ENCODE data around the gene RBBP8NL. TPM values are rescaled to one million over a fixed set of nuclear protein-coding genes. Genes with fewer than 3 reads are reported as not detected.
A peak's percentile ranks its signal among the peaks of the same experiment; 100 is the strongest.

The RBBP8NL gene
- total and polyA plus RNA-seq, 9 of the 15 experiments (the other 6 are each of a cell fraction or from before 2014, with no cell fraction given) = not detected

DNA sequence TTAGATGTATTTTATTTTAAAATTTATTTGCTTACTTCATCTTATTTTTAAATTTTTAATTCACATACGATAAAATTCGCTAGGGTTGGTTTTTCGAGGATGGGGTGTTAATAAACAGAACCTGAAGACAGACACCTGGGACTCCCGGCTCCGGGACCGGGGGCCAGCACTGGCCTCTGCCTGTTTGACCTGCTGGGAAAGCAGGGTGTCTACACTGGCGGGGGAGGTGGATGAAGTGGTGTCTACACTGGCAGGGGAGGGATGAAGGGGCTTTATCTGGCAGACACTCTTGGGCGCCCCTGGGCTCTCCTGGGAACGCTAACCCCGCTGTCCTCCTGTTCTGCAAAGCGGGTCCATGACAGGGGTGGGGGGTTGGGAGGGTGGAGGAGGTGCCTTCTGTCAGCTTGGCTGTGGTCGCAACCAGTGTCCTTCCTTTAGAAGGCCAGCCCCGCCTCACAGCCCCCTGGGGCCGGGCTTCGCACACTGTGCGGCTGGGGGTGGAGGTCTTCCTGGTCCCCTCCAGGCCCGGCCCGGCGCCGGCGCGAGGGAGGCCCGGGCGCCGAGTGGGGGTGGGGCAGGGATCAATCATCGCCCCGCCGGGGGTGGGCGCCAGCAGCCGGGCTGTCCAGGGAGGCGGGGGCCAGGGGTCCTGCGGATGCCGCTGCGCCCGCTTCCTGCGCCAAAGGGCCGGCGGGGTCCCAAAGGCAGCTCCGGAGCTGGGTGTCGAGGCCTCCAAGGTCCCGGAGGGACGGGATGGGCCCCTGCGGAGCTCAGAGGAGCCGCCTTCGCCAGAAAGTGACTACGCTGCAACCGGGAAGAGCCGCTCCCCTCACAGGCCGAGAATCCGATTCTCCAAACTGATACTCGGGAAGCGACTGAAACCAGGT lies 46.6 kb upstream of the RBBP8NL start:
- in situ Hi-C loops (cut with MboI) (no loop called here), intact Hi-C loops (cut with micrococcal nuclease) (no loop called here)
- Histone ChIP-seq H3K9me3 (replicated peaks; ENCODE audit: control insufficient read depth, insufficient read depth, low read depth, low read length) (no peaks in the 10 kb centered on the region), H3K9ac (ENCODE audit: insufficient read depth in 1 of 2, low read depth in 2 of 2, low read length in 2 of 2) (no peak overlapping the region), H2AFZ (ENCODE audit: low read depth, low read length) (no peak overlapping the region), H4K20me1 (replicated peaks; ENCODE audit: control insufficient read depth, insufficient read depth, low read length) (no peaks in the 10 kb centered on the region), H3K4me1 (replicated peaks in 1 of 2; ENCODE audit: control insufficient read depth in 2 of 2, insufficient read depth in 2 of 2, low read length in 2 of 2) (peaks cover 0 to 64% of the 10 kb centered on the region in 2 experiments; a peak in 2 of 5 replicates), H3K36me3 (ENCODE audit: control insufficient read depth, insufficient read depth, low read length) (no peaks in the 10 kb centered on the region), H3K4me3 (no peak overlapping the region), H3K4me2 (ENCODE audit: insufficient read depth, low read length) (no peak overlapping the region), H3K27ac (ENCODE audit: extremely low read depth, low read depth, low read length) (no peak overlapping the region), H3K9me1 (ENCODE audit: control insufficient read depth, insufficient read depth, low read length) (no peaks in the 10 kb centered on the region), H3K79me2 (ENCODE audit: control insufficient read depth, insufficient read depth, low read length) (no peaks in the 10 kb centered on the region), H3K27me3 (ENCODE audit: control insufficient read depth in 2 of 2, insufficient read depth in 2 of 2, low read length in 2 of 2) (peaks cover 8 to 36% of the 10 kb centered on the region in 2 experiments; a peak in 4 of 5 replicates)
- TF ChIP-seq ZEB2 (IDR thresholded peaks at IDR 0.05) (no peak), NR1H2 (CRISPR knock-in tag; IDR thresholded peaks at IDR 0.05) (no peak), ZSCAN29 (IDR thresholded peaks at IDR 0.05) (peak; percentile 74; the same call in 1 of the 2 replicates), RBM25 (IDR thresholded peaks at IDR 0.05; ENCODE audit: low read depth, low read length, severe bottlenecking) (no peak)
- TF ChIP-seq, protein P1, sequence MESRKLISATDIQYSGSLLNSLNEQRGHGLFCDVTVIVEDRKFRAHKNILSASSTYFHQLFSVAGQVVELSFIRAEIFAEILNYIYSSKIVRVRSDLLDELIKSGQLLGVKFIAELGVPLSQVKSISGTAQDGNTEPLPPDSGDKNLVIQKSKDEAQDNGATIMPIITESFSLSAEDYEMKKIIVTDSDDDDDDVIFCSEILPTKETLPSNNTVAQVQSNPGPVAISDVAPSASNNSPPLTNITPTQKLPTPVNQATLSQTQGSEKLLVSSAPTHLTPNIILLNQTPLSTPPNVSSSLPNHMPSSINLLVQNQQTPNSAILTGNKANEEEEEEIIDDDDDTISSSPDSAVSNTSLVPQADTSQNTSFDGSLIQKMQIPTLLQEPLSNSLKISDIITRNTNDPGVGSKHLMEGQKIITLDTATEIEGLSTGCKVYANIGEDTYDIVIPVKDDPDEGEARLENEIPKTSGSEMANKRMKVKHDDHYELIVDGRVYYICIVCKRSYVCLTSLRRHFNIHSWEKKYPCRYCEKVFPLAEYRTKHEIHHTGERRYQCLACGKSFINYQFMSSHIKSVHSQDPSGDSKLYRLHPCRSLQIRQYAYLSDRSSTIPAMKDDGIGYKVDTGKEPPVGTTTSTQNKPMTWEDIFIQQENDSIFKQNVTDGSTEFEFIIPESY (CRISPR knock-in tag; IDR thresholded peaks at IDR 0.05) = peak; percentile 52
- TF ChIP-seq, protein P2, sequence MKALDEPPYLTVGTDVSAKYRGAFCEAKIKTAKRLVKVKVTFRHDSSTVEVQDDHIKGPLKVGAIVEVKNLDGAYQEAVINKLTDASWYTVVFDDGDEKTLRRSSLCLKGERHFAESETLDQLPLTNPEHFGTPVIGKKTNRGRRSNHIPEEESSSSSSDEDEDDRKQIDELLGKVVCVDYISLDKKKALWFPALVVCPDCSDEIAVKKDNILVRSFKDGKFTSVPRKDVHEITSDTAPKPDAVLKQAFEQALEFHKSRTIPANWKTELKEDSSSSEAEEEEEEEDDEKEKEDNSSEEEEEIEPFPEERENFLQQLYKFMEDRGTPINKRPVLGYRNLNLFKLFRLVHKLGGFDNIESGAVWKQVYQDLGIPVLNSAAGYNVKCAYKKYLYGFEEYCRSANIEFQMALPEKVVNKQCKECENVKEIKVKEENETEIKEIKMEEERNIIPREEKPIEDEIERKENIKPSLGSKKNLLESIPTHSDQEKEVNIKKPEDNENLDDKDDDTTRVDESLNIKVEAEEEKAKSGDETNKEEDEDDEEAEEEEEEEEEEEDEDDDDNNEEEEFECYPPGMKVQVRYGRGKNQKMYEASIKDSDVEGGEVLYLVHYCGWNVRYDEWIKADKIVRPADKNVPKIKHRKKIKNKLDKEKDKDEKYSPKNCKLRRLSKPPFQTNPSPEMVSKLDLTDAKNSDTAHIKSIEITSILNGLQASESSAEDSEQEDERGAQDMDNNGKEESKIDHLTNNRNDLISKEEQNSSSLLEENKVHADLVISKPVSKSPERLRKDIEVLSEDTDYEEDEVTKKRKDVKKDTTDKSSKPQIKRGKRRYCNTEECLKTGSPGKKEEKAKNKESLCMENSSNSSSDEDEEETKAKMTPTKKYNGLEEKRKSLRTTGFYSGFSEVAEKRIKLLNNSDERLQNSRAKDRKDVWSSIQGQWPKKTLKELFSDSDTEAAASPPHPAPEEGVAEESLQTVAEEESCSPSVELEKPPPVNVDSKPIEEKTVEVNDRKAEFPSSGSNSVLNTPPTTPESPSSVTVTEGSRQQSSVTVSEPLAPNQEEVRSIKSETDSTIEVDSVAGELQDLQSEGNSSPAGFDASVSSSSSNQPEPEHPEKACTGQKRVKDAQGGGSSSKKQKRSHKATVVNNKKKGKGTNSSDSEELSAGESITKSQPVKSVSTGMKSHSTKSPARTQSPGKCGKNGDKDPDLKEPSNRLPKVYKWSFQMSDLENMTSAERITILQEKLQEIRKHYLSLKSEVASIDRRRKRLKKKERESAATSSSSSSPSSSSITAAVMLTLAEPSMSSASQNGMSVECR (CRISPR knock-in tag; IDR thresholded peaks at IDR 0.05) = no peak
- FAIRE-seq = no peak
- ChIA-PET POLR2A (interaction anchor here (0.6 kb wide), 1 partner anchor 260 kb away, joined by 3 read pairs; no protein-coding TSS in a partner anchor), CTCF (ENCODE audit: low intra/inter-chr PET ratio) (no interaction called here)
- DNase-seq (ENCODE audit: extremely low read depth in 1 of 4, low spot score in 3 of 4) = no peak
- BruUV-seq (replicated peaks) = no TSS peak
- ATAC-seq = no peak
- 38% methylated on average over 19 of the region's 52 CpGs for WGBS (ENCODE audit: insufficient coverage, low coverage, missing lambda C conversion rate)

All from K562 (cell line).